Spleen (tissue), 11 donors: ENCODE data around the gene EDN2. TPM values are rescaled to one million over a fixed set of nuclear protein-coding genes. Genes with fewer than 3 reads are reported as not detected.

Experiments used
- DNase-seq: peaks from one replicate; pipeline ENCODE4 v3.0.0-alpha.2; 2020
- H3K27ac ChIP-seq, 8 donors: fragments of 200-600 bp; sonication (generic) in 7 of 8; 1 replicate in 4 of 8; 2 replicates in 4 of 8; pipeline versions ENCODE4 v1.5.0 to v1.8.0; 2016 to 2021; ENCODE audit warnings: inconsistent platforms in 4 of 8, mild to moderate bottlenecking in 4 of 8, moderate library complexity in 1 of 8
- H3K27me3 ChIP-seq, 7 donors: fragments of 200-600 bp; sonication (generic) in 6 of 7; replicated peaks in 1 of 7; 1 replicate in 4 of 7; 2 replicates in 3 of 7; pipeline versions ENCODE4 v1.5.0 to v1.8.0; 2016 to 2021; ENCODE audit warnings: inconsistent platforms in 3 of 7, mild to moderate bottlenecking in 1 of 7
- H3K36me3 ChIP-seq, 6 donors: fragments of 200-600 bp; sonication (generic) in 5 of 6; 1 replicate in 4 of 6; 2 replicates in 2 of 6; pipeline versions ENCODE4 v1.5.0 to v1.8.0; 2016 to 2021; ENCODE audit warnings: inconsistent platforms in 2 of 6
- H3K4me1 ChIP-seq, 6 donors: fragments of 200-600 bp; sonication (generic) in 5 of 6; 1 replicate in 3 of 6; 2 replicates in 3 of 6; pipeline versions ENCODE4 v1.5.0 to v1.8.0; 2016 to 2021; ENCODE audit warnings: inconsistent platforms in 3 of 6
- H3K4me3 ChIP-seq, 8 donors: fragments of 200-600 bp; sonication (generic) in 7 of 8; 1 replicate in 4 of 8; 2 replicates in 4 of 8; pipeline versions ENCODE4 v1.5.0 to v1.8.0; 2016 to 2021; ENCODE audit warnings: inconsistent platforms in 4 of 8, mild to moderate bottlenecking in 4 of 8, moderate library complexity in 2 of 8
- H3K9me3 ChIP-seq, 8 donors: fragments of 200-600 bp; sonication (generic) in 7 of 8; 1 replicate in 4 of 8; 2 replicates in 4 of 8; pipeline versions ENCODE4 v1.5.0 to v1.8.0; 2016 to 2021; ENCODE audit warnings: inconsistent platforms in 4 of 8
- POLR2A ChIP-seq, 3 donors: fragments of 450-650 bp; IDR thresholded peaks; one replicate each; pipeline ENCODE4 v1.5.1; 2017; ENCODE audit warnings: antibody characterized with exemption in 3 of 3, mild to moderate bottlenecking in 1 of 3
- POLR2AphosphoS5 ChIP-seq, 3 donors: sonication (generic); formaldehyde crosslinking; IDR thresholded peaks; one replicate each; pipeline ENCODE4 v1.5.1; 2017; ENCODE audit warnings: antibody characterized with exemption in 3 of 3
- WGBS, 5 donors: extraction: QIAGEN DNeasy Blood & Tissue Kit in 3 of 5; methylation state at CpG; one replicate each; pipeline versions ENCODE4 v1.1.5 to v1.1.7; 2013 to 2018; 5-methylcytosine and 5-hydroxymethylcytosine counted together
- intact Hi-C: fragments of 100-400 bp; cut with DNase I; formaldehyde crosslinking; loops from one replicate; pipeline ENCODE4 v1.15.0; 2023; ENCODE audit warnings: low total_unique reads
- polyA plus RNA-seq, 3 donors: library from polyadenylated mRNA; stranded (reverse); fragments of 200-250 nt; gene quantifications; one replicate each; pipeline ENCODE4 v1.2.1, GENCODE V29; 2013
- total RNA-seq, 7 donors: library from RNA; depleted of rRNA in 3 of 7; stranded (reverse); fragments of >200 nt in 3 of 7; fragmentation: NEBNext Ultra II Directional in 4 of 7; extraction: Animal tissue kit (Norgen Biotek cat#: 25700) in 4 of 7; gene quantifications; one replicate each; pipeline versions ENCODE4 v1.1.0 to v1.2.1, GENCODE V29; 2016 to 2021
- TF ChIP-seq, protein P1 (sequence below), 11 experiments: fragments of 200-600 bp in 7 of 11; fragments of 450-650 bp in 4 of 11; sonication (generic) in 4 of 11; IDR thresholded peaks in 8 of 11; conservative IDR thresholded peaks in 3 of 11; 1 replicate in 7 of 11; 2 replicates in 4 of 11; pipeline versions ENCODE4 v1.4.0 to v1.8.0; 2016 to 2021; ENCODE audit warnings: antibody characterized with exemption in 11 of 11, inconsistent platforms in 4 of 11, mild to moderate bottlenecking in 1 of 11
- donor health status: healthy with polysubstance abuse.
- donor health status: DM: no; HTN: no; CAD: no; lungs with moderate emphysema.
- donor health status: DM: no; HTN: no; CAD: no.
- donor health status: Bipolar disorder and iron deficiency.
- donor health status: healthy.
- donor health status: DM: no; HTN: no; CAD: no.
- donor health status: DM: yes; HTN: yes; CAD: no.

EDN2 gene
- total and polyA plus RNA-seq, 10 donors, result not detected

DNA sequence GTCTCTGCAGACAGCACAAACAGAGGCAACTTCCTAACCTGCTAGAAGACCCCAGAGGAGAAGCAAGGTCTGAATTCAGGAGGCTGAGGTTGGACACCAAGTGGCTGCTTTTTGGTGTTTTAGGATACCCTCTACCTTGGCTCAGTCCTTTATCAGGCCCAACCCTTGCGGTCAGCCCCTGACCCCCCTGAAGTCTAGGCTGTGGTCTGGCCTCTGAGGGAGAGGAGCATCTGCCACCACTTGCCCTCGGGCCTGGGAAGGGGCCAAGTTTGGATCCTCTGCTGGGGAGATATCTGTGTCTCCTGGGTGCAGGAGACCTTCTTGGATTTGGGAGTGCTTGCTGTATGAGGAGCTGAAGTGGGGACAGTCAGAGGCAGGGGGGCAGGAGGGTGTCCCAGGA lies 21.0 kb downstream of the EDN2 start:
- H3K27ac ChIP-seq, result no peak overlapping the region
- H3K27me3 ChIP-seq, result no peaks in the 10 kb centered on the region
- H3K36me3 ChIP-seq, result no peaks in the 10 kb centered on the region
- intact Hi-C loops, result no loop called here
- TF ChIP-seq POLR2A (IDR thresholded peaks at IDR 0.05) (no peak), POLR2AphosphoS5 (IDR thresholded peaks at IDR 0.05) (no peak)
- TF ChIP-seq, protein P1, sequence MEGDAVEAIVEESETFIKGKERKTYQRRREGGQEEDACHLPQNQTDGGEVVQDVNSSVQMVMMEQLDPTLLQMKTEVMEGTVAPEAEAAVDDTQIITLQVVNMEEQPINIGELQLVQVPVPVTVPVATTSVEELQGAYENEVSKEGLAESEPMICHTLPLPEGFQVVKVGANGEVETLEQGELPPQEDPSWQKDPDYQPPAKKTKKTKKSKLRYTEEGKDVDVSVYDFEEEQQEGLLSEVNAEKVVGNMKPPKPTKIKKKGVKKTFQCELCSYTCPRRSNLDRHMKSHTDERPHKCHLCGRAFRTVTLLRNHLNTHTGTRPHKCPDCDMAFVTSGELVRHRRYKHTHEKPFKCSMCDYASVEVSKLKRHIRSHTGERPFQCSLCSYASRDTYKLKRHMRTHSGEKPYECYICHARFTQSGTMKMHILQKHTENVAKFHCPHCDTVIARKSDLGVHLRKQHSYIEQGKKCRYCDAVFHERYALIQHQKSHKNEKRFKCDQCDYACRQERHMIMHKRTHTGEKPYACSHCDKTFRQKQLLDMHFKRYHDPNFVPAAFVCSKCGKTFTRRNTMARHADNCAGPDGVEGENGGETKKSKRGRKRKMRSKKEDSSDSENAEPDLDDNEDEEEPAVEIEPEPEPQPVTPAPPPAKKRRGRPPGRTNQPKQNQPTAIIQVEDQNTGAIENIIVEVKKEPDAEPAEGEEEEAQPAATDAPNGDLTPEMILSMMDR (IDR thresholded peaks at IDR 0.05 in 8 of 11, conservative IDR thresholded peaks at IDR 0.05 in 3 of 11), result no peak
- H3K4me1 ChIP-seq, result peaks cover 0 to 11% (median 0%) of the 10 kb centered on the region in 6 donors
- H3K9me3 ChIP-seq, result no peaks in the 10 kb centered on the region
- DNase-seq, result no peak
- 50 to 95% (median 90%) methylated on average over 1 to 2 of the region's 2 CpGs for WGBS, 5 donors
- H3K4me3 ChIP-seq, result no peak overlapping the region

DNA sequence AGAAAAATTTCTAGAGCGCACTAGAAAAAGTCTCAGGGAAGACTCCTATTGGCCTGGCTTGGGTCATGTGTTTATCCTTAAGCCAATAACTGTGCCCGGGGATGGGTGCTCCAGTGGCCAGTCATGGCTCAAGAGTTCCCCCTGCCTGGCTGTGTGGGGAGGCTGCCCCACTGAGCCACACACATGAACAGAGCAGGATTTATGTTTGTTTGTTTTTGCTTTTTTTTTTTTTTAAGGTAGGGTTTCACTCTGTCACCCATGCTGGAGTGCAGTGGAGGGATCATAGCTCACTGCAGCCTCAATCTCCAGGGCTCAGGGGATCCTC lies 21.8 kb downstream of the EDN2 start:
- Histone ChIP-seq H3K4me3 (no peak overlapping the region), H3K9me3 (no peaks in the 10 kb centered on the region), H3K4me1 (peaks cover 0 to 5% (median 0%) of the 10 kb centered on the region in 6 donors), H3K27ac (no peak overlapping the region), H3K27me3 (no peaks in the 10 kb centered on the region), H3K36me3 (no peaks in the 10 kb centered on the region)
- intact Hi-C loops, result no loop called here
- no peak for TF ChIP-seq POLR2A (IDR thresholded peaks at IDR 0.05)
- TF ChIP-seq POLR2AphosphoS5 (IDR thresholded peaks at IDR 0.05), result no peak
- TF ChIP-seq, protein P1 (IDR thresholded peaks at IDR 0.05 in 8 of 11, conservative IDR thresholded peaks at IDR 0.05 in 3 of 11), result no peak
- no peak for DNase-seq
- WGBS, 5 donors, result 93 to 98% (median 95%) methylated on average over 2 of the region's 2 CpGs

DNA sequence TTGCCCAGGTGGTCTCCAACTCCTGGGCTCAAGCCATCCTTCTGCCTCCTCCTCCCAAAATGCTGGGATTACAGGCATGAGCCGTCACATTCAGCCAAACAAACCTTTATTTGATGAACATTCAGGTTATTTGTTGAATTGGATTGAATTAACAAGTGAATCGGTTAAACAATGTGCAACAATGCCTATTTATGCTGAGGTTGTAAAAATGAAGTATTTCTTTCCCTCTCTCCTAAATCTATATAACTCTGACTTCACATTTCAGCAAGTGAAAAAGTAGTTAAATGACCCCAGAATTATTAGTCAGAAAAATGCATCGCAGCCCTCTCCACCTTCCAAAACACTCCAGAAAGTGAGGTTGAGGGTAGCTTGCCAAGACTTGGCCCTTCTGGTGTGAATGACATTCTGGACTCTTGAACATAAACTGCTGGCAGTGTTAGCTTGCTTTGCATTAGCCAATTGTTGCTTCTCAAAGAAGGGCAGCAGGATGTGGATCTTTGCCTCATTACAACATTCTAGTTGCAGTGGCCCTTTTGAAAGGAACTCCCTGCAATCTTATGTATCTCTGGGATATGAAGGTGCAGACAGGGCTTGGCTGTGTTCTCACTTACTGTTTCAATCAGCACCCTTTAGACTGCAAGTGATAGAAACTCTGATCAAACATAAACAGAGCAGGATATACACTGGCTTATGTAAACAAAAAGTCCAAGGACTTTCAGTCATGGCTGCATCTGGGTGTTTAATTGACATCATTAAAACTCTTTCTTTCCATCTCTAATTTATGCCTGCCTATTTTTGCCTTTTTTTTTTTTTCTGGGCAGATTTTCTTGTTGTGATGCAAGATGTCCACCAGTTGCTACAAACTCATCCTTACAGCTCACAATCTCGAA lies 22.4 kb downstream of the EDN2 start:
- Histone ChIP-seq H3K36me3 (no peaks in the 10 kb centered on the region), H3K9me3 (no peaks in the 10 kb centered on the region), H3K4me1 (no peaks in the 10 kb centered on the region), H3K27me3 (no peaks in the 10 kb centered on the region), H3K4me3 (no peak overlapping the region), H3K27ac (no peak overlapping the region)
- 67 to 82% (median 78%) methylated on average over 4 of the region's 4 CpGs for WGBS, 5 donors
- intact Hi-C loops, result no loop called here
- no peak for DNase-seq
- TF ChIP-seq, protein P1 (IDR thresholded peaks at IDR 0.05 in 8 of 11, conservative IDR thresholded peaks at IDR 0.05 in 3 of 11), result no peak
- TF ChIP-seq POLR2AphosphoS5 (IDR thresholded peaks at IDR 0.05) (no peak), POLR2A (IDR thresholded peaks at IDR 0.05) (no peak)

DNA sequence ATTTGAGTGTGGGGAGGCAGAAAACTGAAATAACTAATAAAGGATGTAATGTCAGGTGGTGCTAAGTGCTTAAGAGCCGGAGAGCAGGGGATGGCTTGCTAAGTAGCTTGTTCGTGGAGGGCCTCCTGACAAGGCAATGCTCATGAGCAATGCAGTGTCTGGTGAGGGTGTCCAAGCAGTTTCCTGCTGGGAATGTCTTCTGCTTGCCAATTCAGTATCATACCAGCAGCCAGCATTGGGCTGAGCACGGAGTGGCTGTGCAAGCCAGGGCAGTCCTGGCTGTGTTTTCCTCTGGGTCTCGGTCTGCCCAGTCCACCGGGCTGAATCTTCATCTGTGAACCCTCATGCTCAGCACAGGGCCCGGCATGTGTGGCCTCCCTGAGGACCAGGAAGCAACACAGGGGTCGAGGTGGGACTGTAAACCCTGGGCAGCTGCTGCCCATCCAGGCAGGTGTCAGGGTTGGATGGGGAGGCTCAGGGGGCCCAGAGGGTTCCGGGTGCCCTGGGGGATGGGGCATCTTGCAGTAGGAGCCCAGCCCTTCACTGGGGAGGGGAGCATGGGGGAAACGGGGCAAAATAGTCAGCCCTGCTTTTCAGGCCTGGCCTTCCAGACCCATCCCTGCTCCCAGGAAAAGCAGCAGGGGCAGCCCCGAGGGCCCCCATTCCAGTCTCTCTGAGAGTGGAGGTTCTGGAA lies 27.5 kb downstream of the EDN2 start:
- no peak for DNase-seq
- intact Hi-C loops, result no loop called here
- TF ChIP-seq POLR2AphosphoS5 (IDR thresholded peaks at IDR 0.05), result no peak
- no peak for TF ChIP-seq POLR2A (IDR thresholded peaks at IDR 0.05)
- TF ChIP-seq, protein P1 (IDR thresholded peaks at IDR 0.05 in 8 of 11, conservative IDR thresholded peaks at IDR 0.05 in 3 of 11), result no peak
- Histone ChIP-seq H3K36me3 (no peaks in the 10 kb centered on the region), H3K4me1 (peaks cover 0 to 22% (median 8%) of the 10 kb centered on the region in 6 donors), H3K27ac (no peak overlapping the region), H3K4me3 (no peak overlapping the region), H3K9me3 (no peaks in the 10 kb centered on the region), H3K27me3 (no peaks in the 10 kb centered on the region)
- WGBS, 5 donors, result 82 to 90% (median 84%) methylated on average over 7 to 10 of the region's 10 CpGs
